ENCODE results near the gene SMPD3. TPM values are rescaled to one million over a fixed set of nuclear protein-coding genes. Genes with fewer than 3 reads are reported as not detected.

SMPD3 gene
- total RNA-seq, 1 experiment from 2014 or later, result 0.70 TPM

DNA sequence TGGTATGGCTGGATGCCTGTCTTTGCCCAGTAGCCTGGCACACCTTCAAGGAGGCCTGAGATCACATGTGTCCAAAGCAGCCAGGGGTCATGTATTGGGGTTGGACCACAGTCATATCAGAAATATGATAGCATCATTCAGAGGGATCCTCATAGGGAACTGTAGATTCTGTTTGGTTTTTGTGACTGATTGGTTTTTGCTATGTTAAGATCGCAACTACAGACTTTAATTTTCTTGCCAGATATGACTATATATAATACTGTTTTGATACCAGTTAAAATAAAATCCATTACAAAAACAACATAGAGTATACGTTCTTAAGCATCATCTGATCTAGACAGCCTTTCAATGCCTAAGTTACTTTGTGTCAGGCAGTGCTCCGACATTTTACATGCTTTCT is 11.8 kb upstream of the SMPD3 start:
- no peak overlapping the region for H2BK12ac ChIP-seq (ENCODE audit: insufficient read length, low read depth, low read length)
- no peak overlapping the region for H3K27ac Mint-ChIP-seq
- peaks cover 0 to 2% of the 10 kb centered on the region in 2 experiments; a peak in 1 of 4 replicates for H3K4me1 Mint-ChIP-seq

More for the DNA sequence above, 11.8 kb upstream of the SMPD3 start:
- Histone ChIP-seq H4K20me1 (ENCODE audit: control insufficient read depth, insufficient read depth, insufficient read length) (no peaks in the 10 kb centered on the region), H4K5ac (ENCODE audit: insufficient read length, low read depth, low read length) (no peak overlapping the region), H2AFZ (ENCODE audit: low read length) (no peak overlapping the region), H3K9ac (ENCODE audit: extremely low read depth, insufficient read length, low read length) (no peak overlapping the region), H3T11ph (ENCODE audit: low read length) (no peak overlapping the region), H3K27ac (ENCODE audit: insufficient read length, low read depth, low read length) (no peak overlapping the region), H2BK5ac (ENCODE audit: insufficient read length, low read length) (no peak overlapping the region), H2BK20ac (ENCODE audit: low read depth, low read length, poor library complexity, severe bottlenecking) (no peak overlapping the region), H3K27me3 (ENCODE audit: insufficient read depth, low read length) (no peaks in the 10 kb centered on the region), H3K23me2 (ENCODE audit: insufficient read length, low read depth, low read length, poor library complexity, severe bottlenecking) (no peaks in the 10 kb centered on the region), H3K79me2 (ENCODE audit: insufficient read depth, low read length) (no peaks in the 10 kb centered on the region), H2BK120ac (ENCODE audit: low read depth, low read length, poor library complexity, severe bottlenecking) (no peak overlapping the region), H2AK5ac (ENCODE audit: insufficient read length, low read length) (no peak overlapping the region), H3K4me1 (ENCODE audit: insufficient read depth, low read length) (no peaks in the 10 kb centered on the region), H3K18ac (ENCODE audit: insufficient read length, low read depth, low read length) (no peak overlapping the region), H3K4me2 (ENCODE audit: insufficient read depth, insufficient read length, low read length) (no peak overlapping the region), H3K14ac (ENCODE audit: insufficient read depth, low read length) (no peak overlapping the region), H4K91ac (ENCODE audit: insufficient read length, low read depth, low read length) (no peak overlapping the region), H3K79me1 (ENCODE audit: insufficient read depth, low read depth, low read length, poor library complexity, severe bottlenecking) (no peaks in the 10 kb centered on the region), H4K8ac (replicated peaks; ENCODE audit: insufficient read length, low read depth, low read length) (no peak overlapping the region), H2BK15ac (ENCODE audit: low read depth, low read length) (no peak overlapping the region), H3K23ac (ENCODE audit: insufficient read length, low read depth, low read length) (no peak overlapping the region), H3K56ac (ENCODE audit: insufficient read length, low read depth, low read length) (no peak overlapping the region), H3K4ac (ENCODE audit: low read depth, low read length) (no peak overlapping the region), H3K9me3 (ENCODE audit: control insufficient read depth, low read depth, low read length) (no peaks in the 10 kb centered on the region)
- Mint-ChIP-seq H3K9me3 (peaks cover 0 to 3% of the 10 kb centered on the region in 2 experiments; a peak in 2 of 5 replicates), H3K27me3 (ENCODE audit: low read depth) (peaks cover 4% of the 10 kb centered on the region; the same call in 1 of the 2 replicates), H3K36me3 (ENCODE audit: insufficient read depth in 1 of 3, low read depth in 3 of 3) (no peaks in the 10 kb centered on the region; a peak in 1 of 7 replicates), H3K4me3 (no peak overlapping the region)
- no peak for DNase-seq
- WGBS (ENCODE audit: extremely low coverage, insufficient read length, low lambda C conversion rate), result no CpG with 5 or more reads among the region's 3 CpGs
- TF ChIP-seq, protein P1, sequence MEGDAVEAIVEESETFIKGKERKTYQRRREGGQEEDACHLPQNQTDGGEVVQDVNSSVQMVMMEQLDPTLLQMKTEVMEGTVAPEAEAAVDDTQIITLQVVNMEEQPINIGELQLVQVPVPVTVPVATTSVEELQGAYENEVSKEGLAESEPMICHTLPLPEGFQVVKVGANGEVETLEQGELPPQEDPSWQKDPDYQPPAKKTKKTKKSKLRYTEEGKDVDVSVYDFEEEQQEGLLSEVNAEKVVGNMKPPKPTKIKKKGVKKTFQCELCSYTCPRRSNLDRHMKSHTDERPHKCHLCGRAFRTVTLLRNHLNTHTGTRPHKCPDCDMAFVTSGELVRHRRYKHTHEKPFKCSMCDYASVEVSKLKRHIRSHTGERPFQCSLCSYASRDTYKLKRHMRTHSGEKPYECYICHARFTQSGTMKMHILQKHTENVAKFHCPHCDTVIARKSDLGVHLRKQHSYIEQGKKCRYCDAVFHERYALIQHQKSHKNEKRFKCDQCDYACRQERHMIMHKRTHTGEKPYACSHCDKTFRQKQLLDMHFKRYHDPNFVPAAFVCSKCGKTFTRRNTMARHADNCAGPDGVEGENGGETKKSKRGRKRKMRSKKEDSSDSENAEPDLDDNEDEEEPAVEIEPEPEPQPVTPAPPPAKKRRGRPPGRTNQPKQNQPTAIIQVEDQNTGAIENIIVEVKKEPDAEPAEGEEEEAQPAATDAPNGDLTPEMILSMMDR (conservative IDR thresholded peaks at IDR 0.05), result no peak
